Measurements from ENCODE around the gene TLCD4.
"Not testable (repeated sequence)": the region's sequence is repeated elsewhere in the genome, so short reads cannot be mapped to it uniquely, and the experiment has no call there.

Gene TLCD4

GRCh38 chr1:95154096-95154495 lies 36.9 kb downstream of the TLCD4 start:
- DNase-seq (ENCODE audit: low spot score) = no peak

- not testable (repeated sequence) for DNase-seq (ENCODE audit: low spot score)
These were observed 48.4 kb downstream of the TLCD4 start for GRCh38 chr1:95165569-95165968.

All from kidney capillary endothelial cell (primary cell).